WTC11 (cell line): ENCODE results near the gene ADCYAP1R1. TPM values are rescaled to one million over a fixed set of nuclear protein-coding genes. Genes with fewer than 3 reads are reported as not detected.

ENCODE experiments used
- ATAC-seq: fragments of 200-7000 bp; cut with Tn5 transposase; 2 replicates; pipeline ENCODE4 v1.10.0; 2021; ENCODE audit warnings: mild to moderate bottlenecking, moderate library complexity
- CTCF ChIA-PET: fragments of 300-600 bp; sonication (Branson Sonifier 250); formaldehyde crosslinking; loops from one replicate; lab custom pipeline; 2021; ENCODE audit warnings: antibody characterized with exemption; lab: Charles Lee
- POLR2A ChIA-PET: fragments of 350-600 bp; sonication (Branson Sonifier 250); formaldehyde crosslinking; loops from one replicate; lab custom pipeline; 2021; ENCODE audit warnings: antibody characterized with exemption; lab: Charles Lee
- DNase-seq: peaks from one replicate; pipeline ENCODE4 v3.0.0; 2021; ENCODE audit warnings: low spot score
- H3K27ac Mint-ChIP-seq: 2 replicates; pipeline ENCODE4 v1.8.0; 2021; ENCODE audit warnings: mixed read lengths
- H3K27me3 Mint-ChIP-seq: 2 replicates; pipeline ENCODE4 v1.8.0; 2021; ENCODE audit warnings: low read depth, mild to moderate bottlenecking, moderate library complexity, mixed read lengths
- H3K36me3 Mint-ChIP-seq: 2 replicates; pipeline ENCODE4 v1.8.0; 2021; ENCODE audit warnings: mixed read lengths
- H3K4me1 Mint-ChIP-seq: 2 replicates; pipeline ENCODE4 v1.8.0; 2022; ENCODE audit warnings: mixed read lengths
- H3K4me3 Mint-ChIP-seq: 2 replicates; pipeline ENCODE4 v1.8.0; 2021; ENCODE audit warnings: mild to moderate bottlenecking, moderate library complexity, mixed read lengths
- H3K9me3 Mint-ChIP-seq: 2 replicates; pipeline ENCODE4 v1.8.0; 2021; ENCODE audit warnings: mixed read lengths
- CREB1 ChIP-seq: sonication (generic); formaldehyde crosslinking; IDR thresholded peaks from 2 replicates; pipeline ENCODE4 v1.8.0; 2023; ENCODE audit warnings: mild to moderate bottlenecking, missing genetic modification reagents
- GABPB1 ChIP-seq: sonication (generic); formaldehyde crosslinking; IDR thresholded peaks from 2 replicates; pipeline ENCODE4 v1.8.1; 2023; ENCODE audit warnings: mild to moderate bottlenecking, missing genetic modification reagents
- JUN ChIP-seq: sonication (generic); formaldehyde crosslinking; IDR thresholded peaks from 2 replicates; pipeline ENCODE4 v1.8.0; 2023; ENCODE audit warnings: mild to moderate bottlenecking, missing genetic modification reagents
- MXD4 ChIP-seq: fragments of 250-450 bp; sonication (Bioruptor Pico); IDR thresholded peaks from 2 replicates; pipeline ENCODE4 v1.8.0; 2021; ENCODE audit warnings: mild to moderate bottlenecking, moderate library complexity, borderline replicate concordance
- RORB ChIP-seq: fragments of 250-450 bp; sonication (Bioruptor Pico); IDR thresholded peaks from 2 replicates; pipeline ENCODE4 v1.9.0; 2021; ENCODE audit warnings: mild to moderate bottlenecking
- TEAD1 ChIP-seq: sonication (generic); formaldehyde crosslinking; IDR thresholded peaks from 2 replicates; pipeline ENCODE4 v1.8.0; 2022; ENCODE audit warnings: mild to moderate bottlenecking, missing genetic modification reagents
- TP53 ChIP-seq: sonication (generic); formaldehyde crosslinking; IDR thresholded peaks from 2 replicates; pipeline ENCODE4 v1.8.1; 2023; ENCODE audit warnings: mild to moderate bottlenecking, missing genetic modification reagents
- ZNF416 ChIP-seq: fragments of 250-450 bp; sonication (Bioruptor Pico); IDR thresholded peaks from 2 replicates; pipeline ENCODE4 v1.9.0; 2021; ENCODE audit warnings: mild to moderate bottlenecking, inconsistent platforms
- ZNF423 ChIP-seq: fragments of 250-450 bp; sonication (Bioruptor Pico); IDR thresholded peaks from 2 replicates; pipeline ENCODE4 v2.1.2; 2022; ENCODE audit warnings: mild to moderate bottlenecking, moderate library complexity
- total RNA-seq: library from RNA; stranded (reverse); gene quantifications from 3 replicates; pipeline ENCODE4 v1.2.3, GENCODE V29; 2021
- TF ChIP-seq, protein P1 (sequence below): sonication (generic); formaldehyde crosslinking; IDR thresholded peaks from 2 replicates; pipeline ENCODE4 v1.8.0; 2022; ENCODE audit warnings: mild to moderate bottlenecking, missing genetic modification reagents
- TF ChIP-seq, protein P2 (sequence below): fragments of 250-450 bp; sonication (Bioruptor Pico); IDR thresholded peaks from 2 replicates; pipeline ENCODE4 v1.9.0; 2021; ENCODE audit warnings: mild to moderate bottlenecking, borderline replicate concordance
- TF ChIP-seq, protein P3 (sequence below): sonication (generic); formaldehyde crosslinking; conservative IDR thresholded peaks from 2 replicates; pipeline ENCODE4 v1.8.1; 2023; ENCODE audit warnings: mild to moderate bottlenecking, low read depth, missing genetic modification reagents, moderate library complexity
- TF ChIP-seq, protein P4 (sequence below): fragments of 250-450 bp; sonication (Bioruptor Pico); IDR thresholded peaks from 2 replicates; pipeline ENCODE4 v1.9.0; 2021; ENCODE audit warnings: moderate library complexity, mild to moderate bottlenecking, inconsistent platforms, borderline replicate concordance
- TF ChIP-seq, protein P5 (sequence below): sonication (generic); formaldehyde crosslinking; IDR thresholded peaks from 2 replicates; pipeline ENCODE4 v1.8.1; 2022; ENCODE audit warnings: low read depth, missing genetic modification reagents, borderline replicate concordance

ADCYAP1R1 gene
- total RNA-seq, 1 experiment from 2014 or later = 9.9 TPM

DNA sequence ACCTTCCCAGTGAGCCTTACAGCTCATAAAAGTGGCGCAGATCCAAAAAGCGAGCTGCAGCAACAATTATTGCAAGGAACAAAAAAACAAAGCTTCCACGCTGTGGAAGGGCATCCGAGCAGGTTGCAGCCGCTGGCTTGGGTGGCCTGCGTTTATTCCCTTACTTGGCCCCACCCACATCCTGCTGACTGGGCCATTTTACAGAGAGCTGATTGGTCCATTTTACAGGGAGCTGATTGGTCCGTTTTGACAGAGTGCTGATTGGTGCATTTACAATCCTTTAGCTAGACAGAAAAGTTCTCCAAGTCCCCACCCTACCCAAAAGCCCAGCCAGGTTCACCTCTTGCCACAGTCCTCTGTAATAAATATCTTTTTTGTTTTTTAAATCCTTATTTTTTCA lies 85.1 kb downstream of the ADCYAP1R1 start:
- TF ChIP-seq GABPB1 (no peak), CREB1 (no peak), RORB (CRISPR knock-in tag) (no peak), ZNF416 (CRISPR knock-in tag) (no peak), TEAD1 (CRISPR knock-in tag) (no peak), ZNF423 (CRISPR knock-in tag) (no peak), JUN (CRISPR knock-in tag) (no peak), MXD4 (CRISPR knock-in tag) (no peak)
- TF ChIP-seq, protein P1, sequence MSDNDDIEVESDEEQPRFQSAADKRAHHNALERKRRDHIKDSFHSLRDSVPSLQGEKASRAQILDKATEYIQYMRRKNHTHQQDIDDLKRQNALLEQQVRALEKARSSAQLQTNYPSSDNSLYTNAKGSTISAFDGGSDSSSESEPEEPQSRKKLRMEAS (CRISPR knock-in tag) = no peak
- CTCF ChIA-PET = interaction anchor here (1.2 to 6.8 kb wide), 3 partner anchors 8 to 199 kb away, joined by 4 to 119 read pairs (median 5); no protein-coding TSS in a partner anchor
- no peak for DNase-seq
- no peaks in the 10 kb centered on the region for H3K36me3 Mint-ChIP-seq
- peaks cover 9% of the 10 kb centered on the region; the same call in 1 of the 2 replicates for H3K9me3 Mint-ChIP-seq
- no peak overlapping the region for H3K27ac Mint-ChIP-seq
- POLR2A ChIA-PET = no interaction called here
- H3K4me3 Mint-ChIP-seq = no peak overlapping the region
- H3K4me1 Mint-ChIP-seq = peaks cover 5% of the 10 kb centered on the region
- no peak for ATAC-seq
- H3K27me3 Mint-ChIP-seq = peaks cover 18% of the 10 kb centered on the region

DNA sequence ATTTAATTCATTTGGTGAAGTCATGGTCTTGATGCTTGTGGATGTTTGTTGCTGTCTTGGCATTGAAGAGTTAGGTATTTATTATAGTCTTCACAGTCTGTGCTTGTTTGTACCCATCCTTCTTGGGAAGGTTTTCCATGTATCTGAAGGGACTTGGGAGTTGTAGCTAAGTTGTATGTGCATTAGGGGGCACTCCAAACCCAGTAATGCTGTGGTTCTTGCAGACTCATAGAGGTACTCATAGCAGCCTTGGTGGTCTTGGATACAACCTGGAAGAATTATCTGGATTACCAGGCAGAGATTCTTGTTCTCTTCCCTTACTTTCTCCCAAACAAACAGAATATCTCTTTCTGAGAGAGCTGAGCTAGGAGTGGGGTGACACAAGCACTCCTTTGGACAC lies 93.2 kb downstream of the ADCYAP1R1 start:
- H3K36me3 Mint-ChIP-seq = no peaks in the 10 kb centered on the region
- DNase-seq (no peak), ATAC-seq (peak; percentile 67)
- H3K4me1 Mint-ChIP-seq = no peaks in the 10 kb centered on the region
- H3K9me3 Mint-ChIP-seq = peaks cover 8% of the 10 kb centered on the region; the same call in 1 of the 2 replicates
- H3K27me3 Mint-ChIP-seq = peaks cover 13% of the 10 kb centered on the region; the same call in 1 of the 2 replicates
- no peak overlapping the region for H3K4me3 Mint-ChIP-seq
- TF ChIP-seq, protein P2, sequence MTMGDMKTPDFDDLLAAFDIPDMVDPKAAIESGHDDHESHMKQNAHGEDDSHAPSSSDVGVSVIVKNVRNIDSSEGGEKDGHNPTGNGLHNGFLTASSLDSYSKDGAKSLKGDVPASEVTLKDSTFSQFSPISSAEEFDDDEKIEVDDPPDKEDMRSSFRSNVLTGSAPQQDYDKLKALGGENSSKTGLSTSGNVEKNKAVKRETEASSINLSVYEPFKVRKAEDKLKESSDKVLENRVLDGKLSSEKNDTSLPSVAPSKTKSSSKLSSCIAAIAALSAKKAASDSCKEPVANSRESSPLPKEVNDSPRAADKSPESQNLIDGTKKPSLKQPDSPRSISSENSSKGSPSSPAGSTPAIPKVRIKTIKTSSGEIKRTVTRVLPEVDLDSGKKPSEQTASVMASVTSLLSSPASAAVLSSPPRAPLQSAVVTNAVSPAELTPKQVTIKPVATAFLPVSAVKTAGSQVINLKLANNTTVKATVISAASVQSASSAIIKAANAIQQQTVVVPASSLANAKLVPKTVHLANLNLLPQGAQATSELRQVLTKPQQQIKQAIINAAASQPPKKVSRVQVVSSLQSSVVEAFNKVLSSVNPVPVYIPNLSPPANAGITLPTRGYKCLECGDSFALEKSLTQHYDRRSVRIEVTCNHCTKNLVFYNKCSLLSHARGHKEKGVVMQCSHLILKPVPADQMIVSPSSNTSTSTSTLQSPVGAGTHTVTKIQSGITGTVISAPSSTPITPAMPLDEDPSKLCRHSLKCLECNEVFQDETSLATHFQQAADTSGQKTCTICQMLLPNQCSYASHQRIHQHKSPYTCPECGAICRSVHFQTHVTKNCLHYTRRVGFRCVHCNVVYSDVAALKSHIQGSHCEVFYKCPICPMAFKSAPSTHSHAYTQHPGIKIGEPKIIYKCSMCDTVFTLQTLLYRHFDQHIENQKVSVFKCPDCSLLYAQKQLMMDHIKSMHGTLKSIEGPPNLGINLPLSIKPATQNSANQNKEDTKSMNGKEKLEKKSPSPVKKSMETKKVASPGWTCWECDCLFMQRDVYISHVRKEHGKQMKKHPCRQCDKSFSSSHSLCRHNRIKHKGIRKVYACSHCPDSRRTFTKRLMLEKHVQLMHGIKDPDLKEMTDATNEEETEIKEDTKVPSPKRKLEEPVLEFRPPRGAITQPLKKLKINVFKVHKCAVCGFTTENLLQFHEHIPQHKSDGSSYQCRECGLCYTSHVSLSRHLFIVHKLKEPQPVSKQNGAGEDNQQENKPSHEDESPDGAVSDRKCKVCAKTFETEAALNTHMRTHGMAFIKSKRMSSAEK (CRISPR knock-in tag) = no peak
- TF ChIP-seq, protein P3, sequence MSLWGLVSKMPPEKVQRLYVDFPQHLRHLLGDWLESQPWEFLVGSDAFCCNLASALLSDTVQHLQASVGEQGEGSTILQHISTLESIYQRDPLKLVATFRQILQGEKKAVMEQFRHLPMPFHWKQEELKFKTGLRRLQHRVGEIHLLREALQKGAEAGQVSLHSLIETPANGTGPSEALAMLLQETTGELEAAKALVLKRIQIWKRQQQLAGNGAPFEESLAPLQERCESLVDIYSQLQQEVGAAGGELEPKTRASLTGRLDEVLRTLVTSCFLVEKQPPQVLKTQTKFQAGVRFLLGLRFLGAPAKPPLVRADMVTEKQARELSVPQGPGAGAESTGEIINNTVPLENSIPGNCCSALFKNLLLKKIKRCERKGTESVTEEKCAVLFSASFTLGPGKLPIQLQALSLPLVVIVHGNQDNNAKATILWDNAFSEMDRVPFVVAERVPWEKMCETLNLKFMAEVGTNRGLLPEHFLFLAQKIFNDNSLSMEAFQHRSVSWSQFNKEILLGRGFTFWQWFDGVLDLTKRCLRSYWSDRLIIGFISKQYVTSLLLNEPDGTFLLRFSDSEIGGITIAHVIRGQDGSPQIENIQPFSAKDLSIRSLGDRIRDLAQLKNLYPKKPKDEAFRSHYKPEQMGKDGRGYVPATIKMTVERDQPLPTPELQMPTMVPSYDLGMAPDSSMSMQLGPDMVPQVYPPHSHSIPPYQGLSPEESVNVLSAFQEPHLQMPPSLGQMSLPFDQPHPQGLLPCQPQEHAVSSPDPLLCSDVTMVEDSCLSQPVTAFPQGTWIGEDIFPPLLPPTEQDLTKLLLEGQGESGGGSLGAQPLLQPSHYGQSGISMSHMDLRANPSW (CRISPR knock-in tag) = no peak
- TF ChIP-seq, protein P4, sequence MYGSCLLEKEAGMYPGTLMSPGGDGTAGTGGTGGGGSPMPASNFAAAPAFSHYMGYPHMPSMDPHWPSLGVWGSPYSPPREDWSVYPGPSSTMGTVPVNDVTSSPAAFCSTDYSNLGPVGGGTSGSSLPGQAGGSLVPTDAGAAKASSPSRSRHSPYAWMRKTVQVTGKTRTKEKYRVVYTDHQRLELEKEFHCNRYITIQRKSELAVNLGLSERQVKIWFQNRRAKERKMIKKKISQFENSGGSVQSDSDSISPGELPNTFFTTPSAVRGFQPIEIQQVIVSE (CRISPR knock-in tag) = no peak
- no peak for TF ChIP-seq TP53 (CRISPR knock-in tag)
- TF ChIP-seq, protein P5, sequence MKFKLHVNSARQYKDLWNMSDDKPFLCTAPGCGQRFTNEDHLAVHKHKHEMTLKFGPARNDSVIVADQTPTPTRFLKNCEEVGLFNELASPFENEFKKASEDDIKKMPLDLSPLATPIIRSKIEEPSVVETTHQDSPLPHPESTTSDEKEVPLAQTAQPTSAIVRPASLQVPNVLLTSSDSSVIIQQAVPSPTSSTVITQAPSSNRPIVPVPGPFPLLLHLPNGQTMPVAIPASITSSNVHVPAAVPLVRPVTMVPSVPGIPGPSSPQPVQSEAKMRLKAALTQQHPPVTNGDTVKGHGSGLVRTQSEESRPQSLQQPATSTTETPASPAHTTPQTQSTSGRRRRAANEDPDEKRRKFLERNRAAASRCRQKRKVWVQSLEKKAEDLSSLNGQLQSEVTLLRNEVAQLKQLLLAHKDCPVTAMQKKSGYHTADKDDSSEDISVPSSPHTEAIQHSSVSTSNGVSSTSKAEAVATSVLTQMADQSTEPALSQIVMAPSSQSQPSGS (CRISPR knock-in tag) = no peak
- TF ChIP-seq, all 79 proteins: peak for 0
- no peak overlapping the region for H3K27ac Mint-ChIP-seq
- CTCF ChIA-PET = interaction anchor here (0.6 to 2.0 kb wide), 11 partner anchors 11 to 914 kb away, joined by 3 to 17 read pairs (median 3); no protein-coding TSS in a partner anchor
- POLR2A ChIA-PET = no interaction called here
